ENCODE data around the gene SLC28A1. TPM values are rescaled to one million over a fixed set of nuclear protein-coding genes. Genes with fewer than 3 reads are reported as not detected.

SLC28A1 gene
- total RNA-seq, 1 experiment from 2014 or later = not detected

- Histone ChIP-seq H3K27me3 (ENCODE audit: insufficient read depth, low read length) (no peaks in the 10 kb centered on the region), H4K20me1 (ENCODE audit: insufficient read depth) (no peaks in the 10 kb centered on the region), H3K4me3 (replicated peaks in 1 of 2; ENCODE audit: low read depth in 1 of 2, low read length in 2 of 2) (no peak overlapping the region), H3K9me2 (ENCODE audit: insufficient read depth) (no peaks in the 10 kb centered on the region), H3K27ac (ENCODE audit: low read depth, low read length) (no peak overlapping the region), H3K36me3 (ENCODE audit: control insufficient read depth in 1 of 2, insufficient read depth in 2 of 2, low read length in 2 of 2) (no peaks in the 10 kb centered on the region), H3K9me3 (ENCODE audit: control insufficient read depth in 1 of 2, insufficient read depth in 1 of 2, low read depth in 1 of 2, low read length in 2 of 2) (no peaks in the 10 kb centered on the region), H2AFZ (ENCODE audit: low read depth, low read length, poor library complexity, severe bottlenecking) (no peak overlapping the region), H3K4me1 (ENCODE audit: control insufficient read depth in 1 of 2, insufficient read depth in 2 of 2, low read length in 2 of 2) (no peaks in the 10 kb centered on the region), H3K79me2 (ENCODE audit: insufficient read depth, low read length) (no peaks in the 10 kb centered on the region), H3K9ac (ENCODE audit: low read length) (no peak overlapping the region), H3K4me2 (ENCODE audit: low read length) (no peak overlapping the region)
- ChIA-PET POLR2A (no interaction called here), RAD21 (ENCODE audit: low non-redundant PET in 1 of 2, low total read pairs in 2 of 2, uncharacterized antibody in 2 of 2, unreplicated experiment in 2 of 2) (interaction anchor here in 1 of 2 experiments (0.6 kb wide), 1 partner anchor 111 kb away, joined by 3 read pairs; no protein-coding TSS in a partner anchor), CTCF (interaction anchor here (0.9 to 1.5 kb wide), 2 partner anchors 9 to 350 kb away, joined by 3 read pairs; no protein-coding TSS in a partner anchor)
- ATAC-seq = no peak
- DNase-seq (ENCODE audit: low read depth, low spot score) = no peak
- intact Hi-C loops (cut with micrococcal nuclease) = loop anchor here (10.0 kb wide), 1 partner anchor 792 kb away; no protein-coding TSS in a partner anchor
- no TSS peak for BruUV-seq (replicated peaks)
- TF ChIP-seq SIN3A (IDR thresholded peaks at IDR 0.05; ENCODE audit: low read depth) (no peak), YY1 (IDR thresholded peaks at IDR 0.05; ENCODE audit: extremely low read depth, insufficient replicate concordance, low read depth, low read length) (no peak), TCF7L2 (IDR thresholded peaks at IDR 0.05; ENCODE audit: borderline replicate concordance, extremely low read depth, insufficient read depth, insufficient read length) (no peak), ELF1 (IDR thresholded peaks at IDR 0.05; ENCODE audit: borderline replicate concordance, low read depth) (no peak), ATF3 (IDR thresholded peaks at IDR 0.05) (no peak), ZBTB33 (IDR thresholded peaks at IDR 0.05; ENCODE audit: extremely low read depth, insufficient replicate concordance, low read length) (no peak)
Observed at GRCh38 chr15:84937144-84937543, 52.7 kb downstream of the SLC28A1 start.

- Histone ChIP-seq H3K27ac (ENCODE audit: low read depth, low read length) (no peak overlapping the region), H3K4me2 (ENCODE audit: low read length) (no peak overlapping the region), H3K79me2 (ENCODE audit: insufficient read depth, low read length) (no peaks in the 10 kb centered on the region), H3K9me2 (ENCODE audit: insufficient read depth) (no peaks in the 10 kb centered on the region), H2AFZ (ENCODE audit: low read depth, low read length, poor library complexity, severe bottlenecking) (no peak overlapping the region), H3K4me1 (ENCODE audit: control insufficient read depth in 1 of 2, insufficient read depth in 2 of 2, low read length in 2 of 2) (no peaks in the 10 kb centered on the region), H3K27me3 (ENCODE audit: insufficient read depth, low read length) (no peaks in the 10 kb centered on the region), H3K4me3 (replicated peaks in 1 of 2; ENCODE audit: low read depth in 1 of 2, low read length in 2 of 2) (no peak overlapping the region), H3K9me3 (ENCODE audit: control insufficient read depth in 1 of 2, insufficient read depth in 1 of 2, low read depth in 1 of 2, low read length in 2 of 2) (no peaks in the 10 kb centered on the region), H3K9ac (ENCODE audit: low read length) (no peak overlapping the region), H4K20me1 (ENCODE audit: insufficient read depth) (no peaks in the 10 kb centered on the region), H3K36me3 (ENCODE audit: control insufficient read depth in 1 of 2, insufficient read depth in 2 of 2, low read length in 2 of 2) (no peaks in the 10 kb centered on the region)
- ChIA-PET CTCF (no interaction called here), POLR2A (no interaction called here), RAD21 (ENCODE audit: low non-redundant PET in 1 of 2, low total read pairs in 2 of 2, uncharacterized antibody in 2 of 2, unreplicated experiment in 2 of 2) (no interaction called here)
- BruUV-seq (replicated peaks) = no TSS peak
- TF ChIP-seq MAX (IDR thresholded peaks at IDR 0.05) (no peak), ATF3 (IDR thresholded peaks at IDR 0.05) (no peak), TCF7L2 (IDR thresholded peaks at IDR 0.05; ENCODE audit: borderline replicate concordance, extremely low read depth, insufficient read depth, insufficient read length) (no peak), SRF (IDR thresholded peaks at IDR 0.05; ENCODE audit: low read depth) (no peak), CTCF (IDR thresholded peaks at IDR 0.05 in 2 of 3, conservative IDR thresholded peaks at IDR 0.05 in 1 of 3; ENCODE audit: borderline replicate concordance in 1 of 3, insufficient read depth in 1 of 3, low read depth in 2 of 3, low read length in 2 of 3) (no peak), ZNF274 (IDR thresholded peaks at IDR 0.05; ENCODE audit: low read depth, low read length) (no peak), SIN3A (IDR thresholded peaks at IDR 0.05; ENCODE audit: low read depth) (no peak), YY1 (IDR thresholded peaks at IDR 0.05; ENCODE audit: extremely low read depth, insufficient replicate concordance, low read depth, low read length) (no peak), CEBPB (IDR thresholded peaks at IDR 0.05; ENCODE audit: low read depth) (no peak)
- intact Hi-C loops (cut with micrococcal nuclease) = loop anchor here (10.0 kb wide), 1 partner anchor 794 kb away; no protein-coding TSS in a partner anchor
- DNase-seq (ENCODE audit: low read depth, low spot score) (no peak), ATAC-seq (no peak)
Observed at GRCh38 chr15:84938726-84939125, 54.3 kb downstream of the SLC28A1 start.
